GM21515 (cell line): ENCODE results near the gene SLC4A8.
"Not testable (repeated sequence)": the region's sequence is repeated elsewhere in the genome, so short reads cannot be mapped to it uniquely, and the experiment has no call there.

Experiments used
- ATAC-seq: cut with Tn5 transposase; IDR thresholded peaks from one replicate; pipeline ENCODE4 v1.9.1; 2021; ENCODE audit not compliant: unreplicated experiment

The SLC4A8 gene

GRCh38 chr12:51424094-51424661, 453 bp upstream of the SLC4A8 start:
- ATAC-seq, result no peak

- no peak for ATAC-seq
Observed at GRCh38 chr12:51428256-51428655, 3.6 kb downstream of the SLC4A8 start.

GRCh38 chr12:51429700-51430099, 5.1 kb downstream of the SLC4A8 start:
- no peak for ATAC-seq

- ATAC-seq, result no peak
Observed at GRCh38 chr12:51430196-51430895, 5.7 kb downstream of the SLC4A8 start.

- ATAC-seq, result no peak
Observed at GRCh38 chr12:51432921-51433320, 8.3 kb downstream of the SLC4A8 start.

- no peak for ATAC-seq
Observed at GRCh38 chr12:51434305-51434704, 9.7 kb downstream of the SLC4A8 start.

GRCh38 chr12:51437431-51437830, 12.8 kb downstream of the SLC4A8 start:
- no peak for ATAC-seq

GRCh38 chr12:51439330-51439729, 14.7 kb downstream of the SLC4A8 start:
- no peak for ATAC-seq

- ATAC-seq, result no peak
Observed at GRCh38 chr12:51441583-51441982, 17.0 kb downstream of the SLC4A8 start.

- no peak for ATAC-seq
Observed at GRCh38 chr12:51442324-51442723, 17.7 kb downstream of the SLC4A8 start.

GRCh38 chr12:51443573-51443972, 18.9 kb downstream of the SLC4A8 start:
- ATAC-seq, result no peak

- no peak for ATAC-seq
Observed at GRCh38 chr12:51448618-51449256, 24.1 kb downstream of the SLC4A8 start.

- no peak for ATAC-seq
Observed at GRCh38 chr12:51449580-51450246, 25.1 kb downstream of the SLC4A8 start.

- ATAC-seq, result no peak
Observed at GRCh38 chr12:51450333-51450732, 25.7 kb downstream of the SLC4A8 start.

GRCh38 chr12:51450806-51451205, 26.2 kb downstream of the SLC4A8 start:
- ATAC-seq, result no peak

- not testable (repeated sequence) for ATAC-seq
Observed at GRCh38 chr12:51454016-51454415, 29.4 kb downstream of the SLC4A8 start.

- not testable (repeated sequence) for ATAC-seq
Observed at GRCh38 chr12:51455050-51455449, 30.4 kb downstream of the SLC4A8 start.

- no peak for ATAC-seq
Observed at GRCh38 chr12:51458635-51459034, 34.0 kb downstream of the SLC4A8 start.

- ATAC-seq, result no peak
Observed at GRCh38 chr12:51460519-51460918, 35.9 kb downstream of the SLC4A8 start.

GRCh38 chr12:51465491-51465890, 40.9 kb downstream of the SLC4A8 start:
- no peak for ATAC-seq

- ATAC-seq, result no peak
Observed at GRCh38 chr12:51470116-51470515, 45.5 kb downstream of the SLC4A8 start.
